NCI-H1436 treated with DMSO at 0.1 percent for 48 hours (cell line): Measurements from ENCODE around the gene CCNL2.
"Not testable (repeated sequence)": the region's sequence is repeated elsewhere in the genome, so short reads cannot be mapped to it uniquely, and the experiment has no call there.

Source experiments
- DNase-seq: peaks from one replicate; lab custom pipeline; 2025; lab: John Stamatoyannopoulos, UW

CCNL2 gene

GRCh38 chr1:1432274-1432950 is 33.3 kb upstream of the CCNL2 start:
- no peak for DNase-seq

- DNase-seq: no peak
These were observed 32.7 kb upstream of the CCNL2 start for GRCh38 chr1:1431845-1432273.

- DNase-seq: no peak
These were observed 32.1 kb upstream of the CCNL2 start for GRCh38 chr1:1430992-1431844.

GRCh38 chr1:1430114-1430982 is 31.2 kb upstream of the CCNL2 start:
- DNase-seq: no peak

- DNase-seq: no peak
These were observed 30.5 kb upstream of the CCNL2 start for GRCh38 chr1:1429671-1430073.

GRCh38 chr1:1428967-1429366 is 29.8 kb upstream of the CCNL2 start:
- DNase-seq: not testable (repeated sequence)

GRCh38 chr1:1428174-1428573 is 29.0 kb upstream of the CCNL2 start:
- no peak for DNase-seq

GRCh38 chr1:1427820-1428148 is 28.6 kb upstream of the CCNL2 start:
- no peak for DNase-seq

GRCh38 chr1:1427106-1427819 is 28.1 kb upstream of the CCNL2 start:
- no peak for DNase-seq

GRCh38 chr1:1426496-1427105 is 27.5 kb upstream of the CCNL2 start:
- no peak for DNase-seq

- DNase-seq: no peak
These were observed 26.8 kb upstream of the CCNL2 start for GRCh38 chr1:1425753-1426495.

- DNase-seq: no peak
These were observed 26.3 kb upstream of the CCNL2 start for GRCh38 chr1:1425426-1425752.

GRCh38 chr1:1424707-1425106 is 25.6 kb upstream of the CCNL2 start:
- no peak for DNase-seq

- DNase-seq: no peak
These were observed 24.1 kb upstream of the CCNL2 start for GRCh38 chr1:1423245-1423597.

- DNase-seq: no peak
These were observed 23.5 kb upstream of the CCNL2 start for GRCh38 chr1:1422465-1423244.

GRCh38 chr1:1421907-1422464 is 22.9 kb upstream of the CCNL2 start:
- DNase-seq: no peak

GRCh38 chr1:1421147-1421906 is 22.2 kb upstream of the CCNL2 start, which contains the start of gene ANKRD65:
ANKRD65 (minus strand) TSS chr1:1421276; CDS start chr1:1421005, 271 bp downstream.
- no peak for DNase-seq

GRCh38 chr1:1420654-1421141 is 21.6 kb upstream of the CCNL2 start:
- no peak for DNase-seq
